Thoracic aorta (tissue), 2 donors: ENCODE data around the gene CCDC3. TPM values are rescaled to one million over a fixed set of nuclear protein-coding genes. Genes with fewer than 3 reads are reported as not detected.

ENCODE experiments used
- ATAC-seq: fragments of 150-250 bp; one replicate; pipeline ENCODE4 v1.8.0; 2017; ENCODE audit warnings: low read depth; ENCODE audit not compliant: insufficient number of reproducible peaks, low FRiP score
- DNase-seq: peaks from one replicate; pipeline ENCODE4 v3.0.0-alpha.2; 2020; ENCODE audit warnings: low spot score
- H3K27ac ChIP-seq, 2 donors: fragments of 200-600 bp; sonication (generic); 1 replicate in 1 of 2; 2 replicates in 1 of 2; pipeline ENCODE4 v1.5.1; 2016; ENCODE audit warnings: mild to moderate bottlenecking in 2 of 2, moderate library complexity in 2 of 2
- H3K27me3 ChIP-seq: fragments of 200-600 bp; sonication (generic); replicated peaks from 2 replicates; pipeline ENCODE4 v1.6.0; 2016; ENCODE audit warnings: mild to moderate bottlenecking; ENCODE audit not compliant: insufficient read depth
- H3K36me3 ChIP-seq: fragments of 200-600 bp; sonication (generic); one replicate; pipeline ENCODE4 v1.5.1; 2016
- H3K4me1 ChIP-seq, 2 donors: fragments of 200-600 bp; sonication (generic); 1 replicate in 1 of 2; 2 replicates in 1 of 2; pipeline versions ENCODE4 v1.5.1 to v1.6.0; 2016; ENCODE audit warnings: low read depth in 2 of 2, mild to moderate bottlenecking in 1 of 2; ENCODE audit not compliant: control insufficient read depth in 1 of 2
- H3K4me3 ChIP-seq: fragments of 200-600 bp; sonication (generic); 2 replicates; pipeline ENCODE4 v1.5.1; 2016; ENCODE audit warnings: mild to moderate bottlenecking
- H3K9me3 ChIP-seq: fragments of 200-600 bp; sonication (generic); 2 replicates; pipeline ENCODE4 v1.5.1; 2016
- total RNA-seq, 2 donors: library from RNA; depleted of rRNA; stranded (reverse); fragments of >200 nt; gene quantifications; one replicate each; pipeline versions ENCODE4 v1.1.0 to v1.2.3, GENCODE V29; 2016
- TF ChIP-seq, protein P1 (sequence below): fragments of 200-600 bp; sonication (generic); IDR thresholded peaks from one replicate; pipeline ENCODE4 v1.5.1; 2019; ENCODE audit warnings: antibody characterized with exemption

CCDC3 gene
- total RNA-seq, 2 donors from 2014 or later: 127 to 137 TPM

DNA sequence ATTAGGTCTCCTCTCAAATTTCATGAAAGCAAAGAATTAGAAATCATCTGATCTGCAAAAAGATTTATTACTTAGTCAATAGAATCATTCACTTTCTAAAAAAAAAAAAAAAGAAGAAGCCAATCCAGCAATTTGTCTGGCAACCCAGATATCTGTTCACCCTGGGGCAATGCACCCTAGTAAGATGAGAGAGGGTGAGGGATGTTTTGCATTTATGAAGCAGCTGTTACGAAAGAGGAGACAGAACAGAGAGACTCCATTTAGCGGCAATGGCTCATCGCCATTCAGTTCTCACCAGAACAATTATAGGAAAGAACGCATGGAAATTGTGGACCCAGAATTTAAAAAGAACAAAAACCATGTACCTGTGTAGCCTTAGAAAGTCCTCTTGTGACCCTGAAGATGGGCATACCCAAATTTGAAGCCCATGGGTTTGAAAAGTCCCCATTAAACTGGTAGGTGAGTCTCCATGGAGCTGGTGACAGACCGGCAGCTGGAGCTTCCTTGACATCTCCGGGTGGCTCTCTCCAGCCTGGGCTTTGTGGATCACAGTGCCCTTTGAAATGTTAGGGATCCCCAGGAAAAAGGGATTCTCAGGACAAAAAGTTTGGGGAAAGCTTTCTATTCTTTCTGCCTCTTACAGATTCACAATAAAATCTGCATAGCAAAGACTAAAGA, 45.5 kb upstream of the CCDC3 start:
- DNase-seq: no peak
- TF ChIP-seq, protein P1, sequence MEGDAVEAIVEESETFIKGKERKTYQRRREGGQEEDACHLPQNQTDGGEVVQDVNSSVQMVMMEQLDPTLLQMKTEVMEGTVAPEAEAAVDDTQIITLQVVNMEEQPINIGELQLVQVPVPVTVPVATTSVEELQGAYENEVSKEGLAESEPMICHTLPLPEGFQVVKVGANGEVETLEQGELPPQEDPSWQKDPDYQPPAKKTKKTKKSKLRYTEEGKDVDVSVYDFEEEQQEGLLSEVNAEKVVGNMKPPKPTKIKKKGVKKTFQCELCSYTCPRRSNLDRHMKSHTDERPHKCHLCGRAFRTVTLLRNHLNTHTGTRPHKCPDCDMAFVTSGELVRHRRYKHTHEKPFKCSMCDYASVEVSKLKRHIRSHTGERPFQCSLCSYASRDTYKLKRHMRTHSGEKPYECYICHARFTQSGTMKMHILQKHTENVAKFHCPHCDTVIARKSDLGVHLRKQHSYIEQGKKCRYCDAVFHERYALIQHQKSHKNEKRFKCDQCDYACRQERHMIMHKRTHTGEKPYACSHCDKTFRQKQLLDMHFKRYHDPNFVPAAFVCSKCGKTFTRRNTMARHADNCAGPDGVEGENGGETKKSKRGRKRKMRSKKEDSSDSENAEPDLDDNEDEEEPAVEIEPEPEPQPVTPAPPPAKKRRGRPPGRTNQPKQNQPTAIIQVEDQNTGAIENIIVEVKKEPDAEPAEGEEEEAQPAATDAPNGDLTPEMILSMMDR: no peak
- no peak for ATAC-seq
- no peaks in the 10 kb centered on the region for H3K27me3 ChIP-seq
- H3K9me3 ChIP-seq: no peaks in the 10 kb centered on the region
- H3K27ac ChIP-seq: no peak overlapping the region
- H3K4me1 ChIP-seq: no peaks in the 10 kb centered on the region
- no peak overlapping the region for H3K4me3 ChIP-seq
- H3K36me3 ChIP-seq: no peaks in the 10 kb centered on the region

DNA sequence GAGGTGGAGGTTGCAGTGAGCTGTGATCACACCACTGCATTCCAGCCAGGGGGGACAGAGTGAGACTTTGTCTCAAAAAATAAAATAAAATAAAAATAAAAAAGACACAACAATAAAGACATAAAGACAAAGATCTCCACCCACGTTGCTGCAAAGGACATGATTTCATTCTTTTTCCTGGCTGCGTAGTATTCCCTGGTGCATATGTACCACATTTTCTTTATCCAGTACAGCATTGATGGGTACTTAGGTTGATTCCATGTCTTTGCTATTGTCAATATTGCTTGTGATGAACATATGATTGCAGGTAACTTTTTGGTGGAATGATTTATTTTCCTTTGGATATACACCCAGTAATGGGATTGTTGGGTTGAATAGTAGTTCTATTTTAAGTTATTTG, 42.0 kb upstream of the CCDC3 start:
- H3K27me3 ChIP-seq: no peaks in the 10 kb centered on the region
- TF ChIP-seq, protein P1: no peak
- H3K9me3 ChIP-seq: no peaks in the 10 kb centered on the region
- peaks cover 0 to 5% of the 10 kb centered on the region in 2 donors for H3K4me1 ChIP-seq
- H3K4me3 ChIP-seq: no peak overlapping the region
- no peak for ATAC-seq
- no peaks in the 10 kb centered on the region for H3K36me3 ChIP-seq
- no peak for DNase-seq
- H3K27ac ChIP-seq: no peak overlapping the region

DNA sequence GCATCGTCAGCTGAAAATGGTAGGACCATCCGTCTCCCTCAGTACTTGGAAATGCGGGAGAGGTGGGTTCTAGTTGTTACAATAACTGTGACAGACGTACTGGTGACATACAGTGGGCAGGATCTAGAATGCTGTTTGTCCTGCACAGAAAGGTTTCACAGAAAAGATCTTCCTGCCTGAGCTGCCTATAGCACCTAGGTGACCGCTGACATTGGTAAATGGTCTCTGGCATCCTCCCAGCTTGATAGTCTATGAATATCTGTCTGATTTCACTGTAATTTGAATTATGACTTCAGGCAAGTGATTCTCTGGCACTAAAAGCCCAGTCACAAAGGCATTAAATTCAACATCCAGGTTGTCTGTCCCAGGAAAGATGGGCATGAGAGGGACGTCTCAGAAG, 38.2 kb upstream of the CCDC3 start:
- TF ChIP-seq, protein P1: no peak
- H3K9me3 ChIP-seq: no peaks in the 10 kb centered on the region
- ATAC-seq (no peak), DNase-seq (no peak)
- no peaks in the 10 kb centered on the region for H3K27me3 ChIP-seq
- H3K4me3 ChIP-seq: no peak overlapping the region
- no peak overlapping the region for H3K27ac ChIP-seq
- peaks cover 3 to 30% of the 10 kb centered on the region in 2 donors for H3K4me1 ChIP-seq
- no peaks in the 10 kb centered on the region for H3K36me3 ChIP-seq

DNA sequence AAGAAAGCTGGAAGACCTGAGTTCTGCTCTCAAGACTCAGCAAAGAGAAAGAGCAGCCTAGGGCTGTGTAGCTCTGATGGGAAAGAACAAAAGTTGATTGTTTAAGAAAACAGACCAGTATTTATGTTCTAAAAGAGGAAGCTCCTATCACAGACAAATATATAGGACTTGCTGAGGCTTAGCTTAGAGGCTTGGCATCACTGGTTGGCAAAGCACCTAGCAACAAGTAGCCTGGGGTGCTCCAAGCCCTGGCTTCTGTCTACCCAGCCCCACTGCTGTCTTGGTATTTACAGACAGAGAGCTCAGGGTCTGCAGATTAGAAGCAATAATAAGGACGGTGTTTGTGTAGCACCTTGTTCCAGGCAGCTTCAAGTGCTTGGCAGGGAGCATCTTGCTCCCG, 36.9 kb upstream of the CCDC3 start:
- ATAC-seq (no peak), DNase-seq (no peak)
- H3K27ac ChIP-seq: no peak overlapping the region
- H3K27me3 ChIP-seq: no peaks in the 10 kb centered on the region
- no peak overlapping the region for H3K4me3 ChIP-seq
- H3K36me3 ChIP-seq: no peaks in the 10 kb centered on the region
- peaks cover 3 to 30% of the 10 kb centered on the region in 2 donors for H3K4me1 ChIP-seq
- TF ChIP-seq, protein P1: no peak
- no peaks in the 10 kb centered on the region for H3K9me3 ChIP-seq

DNA sequence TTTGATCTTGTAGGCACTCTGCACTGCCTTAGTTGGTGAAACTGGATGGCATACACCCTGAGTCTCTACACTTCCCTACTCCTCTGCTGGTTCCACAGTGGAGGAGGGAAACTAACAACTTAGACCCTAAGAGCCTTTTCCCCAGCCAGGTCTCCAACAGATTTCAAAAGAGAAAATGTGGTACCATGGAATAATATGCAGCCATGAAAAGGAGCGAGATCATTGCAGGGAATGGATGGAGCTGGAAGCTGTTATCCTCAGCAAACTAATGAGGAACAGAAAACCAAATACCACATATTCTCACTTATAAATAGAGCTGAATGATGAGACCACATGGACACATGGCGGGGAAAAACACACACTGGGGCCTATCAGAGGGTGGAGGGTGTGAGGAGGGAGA, 36.3 kb upstream of the CCDC3 start:
- no peak overlapping the region for H3K4me3 ChIP-seq
- H3K36me3 ChIP-seq: no peaks in the 10 kb centered on the region
- H3K9me3 ChIP-seq: no peaks in the 10 kb centered on the region
- H3K27ac ChIP-seq: no peak overlapping the region
- H3K27me3 ChIP-seq: no peaks in the 10 kb centered on the region
- TF ChIP-seq, protein P1: no peak
- peaks cover 3 to 30% of the 10 kb centered on the region in 2 donors for H3K4me1 ChIP-seq
- ATAC-seq (no peak), DNase-seq (no peak)
